Fibroblast of lung (primary cell): Measurements from ENCODE around the gene MMP20. TPM values are rescaled to one million over a fixed set of nuclear protein-coding genes. Genes with fewer than 3 reads are reported as not detected.

Source experiments
- DNase-seq, 2 donors: peaks; one replicate each; pipeline versions ENCODE4 v3.0.0 to v3.0.0-alpha.2; 2010; ENCODE audit warnings: low read depth in 2 of 2
- H2AFZ ChIP-seq: 2 replicates; pipeline ENCODE4 v1.5.1; 2012; ENCODE audit warnings: low read length, control low read depth, inconsistent platforms
- H3K27ac ChIP-seq: 2 replicates; pipeline ENCODE4 v1.5.1; 2011; ENCODE audit warnings: low read length, control low read depth; ENCODE audit not compliant: insufficient read depth
- H3K27me3 ChIP-seq: 2 replicates; pipeline ENCODE4 v1.5.1; 2011; ENCODE audit warnings: mild to moderate bottlenecking, low read length; ENCODE audit not compliant: control insufficient read depth, insufficient read depth
- H3K36me3 ChIP-seq: 2 replicates; pipeline ENCODE4 v1.5.1; 2011; ENCODE audit warnings: low read length; ENCODE audit not compliant: control insufficient read depth, insufficient read depth
- H3K4me1 ChIP-seq: 2 replicates; pipeline ENCODE4 v1.5.1; 2011; ENCODE audit warnings: low read length; ENCODE audit not compliant: control insufficient read depth, insufficient read depth; ENCODE audit errors: extremely low read depth
- H3K4me2 ChIP-seq: 2 replicates; pipeline ENCODE4 v1.5.1; 2011; ENCODE audit warnings: low read length, control low read depth; ENCODE audit not compliant: insufficient read depth; ENCODE audit errors: extremely low read depth
- H3K4me3 ChIP-seq, 4 experiments: fragments of 200-600 bp in 1 of 4; sonication (generic) in 1 of 4; replicated peaks in 1 of 4; 2 replicates each; pipeline ENCODE4 v1.5.1; 2011 to 2016; ENCODE audit warnings: low read length in 4 of 4, low read depth in 3 of 4, mild to moderate bottlenecking in 3 of 4, control low read depth in 2 of 4, inconsistent platforms in 1 of 4, mixed read lengths in 1 of 4; ENCODE audit not compliant: insufficient read depth in 1 of 4; ENCODE audit errors: control extremely low read depth in 1 of 4
- H3K79me2 ChIP-seq: 2 replicates; pipeline ENCODE4 v1.5.1; 2012; ENCODE audit warnings: mild to moderate bottlenecking, low read length, inconsistent platforms; ENCODE audit not compliant: control insufficient read depth, insufficient read depth
- H3K9ac ChIP-seq: 2 replicates; pipeline ENCODE4 v1.5.1; 2011; ENCODE audit warnings: mild to moderate bottlenecking, low read length, control low read depth; ENCODE audit not compliant: insufficient read depth
- H3K9me3 ChIP-seq: 2 replicates; pipeline ENCODE4 v1.5.1; 2012; ENCODE audit warnings: low read depth, low read length; ENCODE audit not compliant: control insufficient read depth, insufficient read depth
- H4K20me1 ChIP-seq: 2 replicates; pipeline ENCODE4 v1.5.1; 2011; ENCODE audit warnings: low read length; ENCODE audit not compliant: control insufficient read depth, insufficient read depth; ENCODE audit errors: extremely low read depth
- CTCF ChIP-seq, 2 donors: IDR thresholded peaks in 1 of 2; conservative IDR thresholded peaks in 1 of 2; 1 replicate in 1 of 2; 2 replicates in 1 of 2; pipeline ENCODE4 v1.5.1; 2011 to 2012; ENCODE audit warnings: low read length in 2 of 2, control low read depth in 1 of 2, inconsistent platforms in 1 of 2, low read depth in 1 of 2, mild to moderate bottlenecking in 1 of 2
- EZH2 ChIP-seq: IDR thresholded peaks from 2 replicates; pipeline ENCODE4 v1.5.1; 2012; ENCODE audit warnings: low read length, control low read depth, mild to moderate bottlenecking; ENCODE audit errors: missing control alignments
- polyA plus RNA-seq, 2 donors: library from polyadenylated mRNA; depleted of rRNA in 1 of 2; stranded (reverse) in 1 of 2; unstranded in 1 of 2; fragments of >200 nt; gene quantifications; 2 replicates each; pipeline ENCODE4 v1.2.1, GENCODE V29; 2011 to 2012; ENCODE audit warnings: missing spikeins in 1 of 2
- total RNA-seq: library from RNA; depleted of rRNA; stranded (reverse); fragments of >200 nt; gene quantifications from 2 replicates; pipeline ENCODE4 v1.2.1, GENCODE V29; 2014

MMP20 gene
- total and polyA plus RNA-seq, 2 donors (not counting 1 experiment from before 2014, with no cell fraction given) = not detected

DNA sequence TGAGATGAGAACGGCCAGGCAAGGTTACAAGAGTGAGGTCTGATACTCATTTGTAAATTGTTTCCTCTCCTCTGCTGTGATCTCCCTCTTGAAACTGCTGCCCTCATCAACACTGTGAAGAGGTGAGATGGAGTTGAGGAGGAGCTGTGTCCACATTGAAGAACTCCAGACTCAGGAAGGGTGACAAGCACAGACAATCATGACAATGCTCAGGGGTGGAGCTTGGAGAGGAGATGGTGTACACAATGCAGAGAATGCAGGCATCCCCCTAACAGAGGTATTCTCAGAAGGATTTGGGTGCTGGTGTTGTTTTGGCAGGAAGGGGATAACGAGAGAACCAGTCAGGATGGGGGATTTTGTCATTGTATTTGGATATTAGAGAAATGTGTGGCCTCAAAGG, 73.1 kb downstream of the MMP20 start:
- H3K27me3 ChIP-seq = peaks cover 2% of the 10 kb centered on the region
- DNase-seq = no peak
- no peaks in the 10 kb centered on the region for H3K9me3 ChIP-seq
- H2AFZ ChIP-seq = no peak overlapping the region
- no peaks in the 10 kb centered on the region for H4K20me1 ChIP-seq
- H3K79me2 ChIP-seq = no peaks in the 10 kb centered on the region
- H3K36me3 ChIP-seq = no peaks in the 10 kb centered on the region
- H3K27ac ChIP-seq = no peak overlapping the region
- H3K4me3 ChIP-seq = no peak overlapping the region
- no peak overlapping the region for H3K9ac ChIP-seq
- no peak overlapping the region for H3K4me2 ChIP-seq
- H3K4me1 ChIP-seq = no peaks in the 10 kb centered on the region
- TF ChIP-seq EZH2 (no peak), CTCF (conservative IDR thresholded peaks at IDR 0.05 in 1 of 2, IDR thresholded peaks at IDR 0.05 in 1 of 2; ENCODE audit: low read depth in 1 of 2, low read length in 2 of 2) (no peak)

DNA sequence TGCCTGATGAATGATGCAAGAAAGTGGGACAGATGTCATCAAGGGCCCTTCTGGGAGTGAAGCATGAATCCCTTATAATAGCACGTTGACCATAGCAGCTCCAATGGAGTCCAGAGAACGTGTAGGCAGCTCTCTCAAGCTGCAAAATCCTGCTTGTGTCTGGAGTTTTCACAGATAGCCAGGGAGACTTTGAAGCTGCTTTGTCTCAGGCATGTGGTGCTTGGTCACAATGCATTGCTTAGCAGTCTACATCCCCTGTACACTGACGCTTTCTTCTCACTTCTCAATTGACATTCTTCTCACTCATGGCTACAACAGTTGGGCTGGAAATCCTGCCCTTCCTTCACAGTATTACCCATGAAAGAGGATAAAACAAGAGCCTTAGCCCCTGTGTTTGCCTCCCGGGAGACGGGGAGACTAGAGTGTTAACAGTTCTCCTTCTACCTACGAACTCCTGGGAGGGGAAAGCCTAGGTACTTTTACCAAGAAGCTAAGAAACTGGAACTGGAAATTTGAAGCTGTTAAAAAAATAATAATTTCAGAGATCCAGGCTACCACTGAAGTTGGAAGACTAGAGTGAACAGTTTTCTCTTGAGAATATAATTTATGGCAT, 73.9 kb downstream of the MMP20 start:
- Histone ChIP-seq H2AFZ (no peak overlapping the region), H3K4me1 (no peaks in the 10 kb centered on the region), H3K9me3 (no peaks in the 10 kb centered on the region), H3K79me2 (no peaks in the 10 kb centered on the region), H3K9ac (no peak overlapping the region), H3K4me3 (no peak overlapping the region), H3K27me3 (peaks cover 2% of the 10 kb centered on the region), H4K20me1 (no peaks in the 10 kb centered on the region), H3K4me2 (no peak overlapping the region), H3K36me3 (no peaks in the 10 kb centered on the region), H3K27ac (no peak overlapping the region)
- DNase-seq = no peak
- no peak for TF ChIP-seq CTCF (conservative IDR thresholded peaks at IDR 0.05 in 1 of 2, IDR thresholded peaks at IDR 0.05 in 1 of 2; ENCODE audit: low read depth in 1 of 2, low read length in 2 of 2)
- TF ChIP-seq EZH2 = no peak

DNA sequence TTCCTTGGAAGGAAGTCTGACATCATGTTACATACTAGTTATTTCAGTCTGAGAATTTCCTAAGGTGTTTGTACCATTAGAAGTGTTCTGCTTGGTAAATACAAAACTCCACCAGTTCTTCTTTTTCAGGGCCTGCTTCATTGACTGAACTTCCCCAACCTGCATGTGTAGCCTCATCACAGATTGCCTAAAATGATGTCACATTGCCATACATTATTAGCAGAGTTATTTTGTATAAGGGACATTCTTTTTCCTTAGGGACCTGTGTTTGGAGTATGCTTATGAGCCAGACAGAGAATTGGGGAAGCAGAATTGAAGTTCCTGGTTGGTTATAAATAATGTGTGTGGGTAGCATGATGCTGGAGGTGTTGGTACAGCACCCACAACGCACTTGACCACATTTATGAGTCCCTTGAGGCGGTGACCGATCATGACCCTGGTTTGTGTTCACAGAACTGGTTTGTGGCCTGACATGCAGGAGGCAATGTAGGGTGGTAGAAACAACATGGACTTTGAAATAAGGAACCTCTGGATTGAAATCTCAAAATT, 78.1 kb downstream of the MMP20 start:
- no peak overlapping the region for H3K4me3 ChIP-seq
- DNase-seq = no peak
- no peak overlapping the region for H3K4me2 ChIP-seq
- H3K27me3 ChIP-seq = peaks cover 4% of the 10 kb centered on the region
- H3K79me2 ChIP-seq = no peaks in the 10 kb centered on the region
- H4K20me1 ChIP-seq = no peaks in the 10 kb centered on the region
- no peak overlapping the region for H3K9ac ChIP-seq
- H3K36me3 ChIP-seq = no peaks in the 10 kb centered on the region
- no peak overlapping the region for H3K27ac ChIP-seq
- H3K9me3 ChIP-seq = no peaks in the 10 kb centered on the region
- no peak overlapping the region for H2AFZ ChIP-seq
- H3K4me1 ChIP-seq = no peaks in the 10 kb centered on the region
- no peak for TF ChIP-seq CTCF (conservative IDR thresholded peaks at IDR 0.05 in 1 of 2, IDR thresholded peaks at IDR 0.05 in 1 of 2; ENCODE audit: low read depth in 1 of 2, low read length in 2 of 2)
- no peak for TF ChIP-seq EZH2
